Femur (tissue), 1 donor: Measurements from ENCODE around the gene AGGF1.
"Not testable (repeated sequence)": the region's sequence is repeated elsewhere in the genome, so short reads cannot be mapped to it uniquely, and the experiment has no call there.

Source experiments
- DNase-seq: peaks from one replicate; pipeline ENCODE4 v3.0.0-alpha.2; 2017

The AGGF1 gene

GRCh38 chr5:77030097-77031071 lies at the start of gene AGGF1:
TSS of gene AGGF1 (plus strand) at chr5:77030404. CDS start at chr5:77030767, 363 bp downstream.
- peak; percentile 97 for DNase-seq

- DNase-seq, result no peak
Observed at GRCh38 chr5:76980518-76981144, 49.6 kb upstream of the AGGF1 start.

- DNase-seq, result no peak
Observed at GRCh38 chr5:76982450-76982849, 47.8 kb upstream of the AGGF1 start.

- no peak for DNase-seq
Observed at GRCh38 chr5:76983468-76983867, 46.7 kb upstream of the AGGF1 start.

GRCh38 chr5:76986825-76987526 lies 43.2 kb upstream of the AGGF1 start:
- DNase-seq, result no peak

- DNase-seq, result no peak
Observed at GRCh38 chr5:76990899-76991459, 39.2 kb upstream of the AGGF1 start.

- not testable (repeated sequence) for DNase-seq
Observed at GRCh38 chr5:76993436-76993835, 36.8 kb upstream of the AGGF1 start.

GRCh38 chr5:76994337-76994736 lies 35.9 kb upstream of the AGGF1 start:
- DNase-seq, result no peak

- DNase-seq, result not testable (repeated sequence)
Observed at GRCh38 chr5:76998251-76998650, 32.0 kb upstream of the AGGF1 start.

- DNase-seq, result no peak
Observed at GRCh38 chr5:76999451-76999850, 30.8 kb upstream of the AGGF1 start.

GRCh38 chr5:77003246-77003645 lies 27.0 kb upstream of the AGGF1 start:
- no peak for DNase-seq

GRCh38 chr5:77006124-77006523 lies 24.1 kb upstream of the AGGF1 start:
- DNase-seq, result no peak

- no peak for DNase-seq
Observed at GRCh38 chr5:77008413-77008812, 21.8 kb upstream of the AGGF1 start.

GRCh38 chr5:77010243-77010642 lies 20.0 kb upstream of the AGGF1 start:
- no peak for DNase-seq

- no peak for DNase-seq
Observed at GRCh38 chr5:77011498-77011897, 18.7 kb upstream of the AGGF1 start.

GRCh38 chr5:77012601-77013000 lies 17.6 kb upstream of the AGGF1 start:
- DNase-seq, result no peak

- no peak for DNase-seq
Observed at GRCh38 chr5:77015938-77016569, 14.2 kb upstream of the AGGF1 start.

GRCh38 chr5:77016962-77017361 lies 13.2 kb upstream of the AGGF1 start:
- DNase-seq, result no peak

GRCh38 chr5:77017668-77018067 lies 12.5 kb upstream of the AGGF1 start:
- no peak for DNase-seq

- no peak for DNase-seq
Observed at GRCh38 chr5:77022511-77023417, 7.4 kb upstream of the AGGF1 start.

GRCh38 chr5:77024490-77024889 lies 5.7 kb upstream of the AGGF1 start:
- no peak for DNase-seq
